IPS-11a (cell line): ENCODE results near the gene SGK2.

ENCODE experiments used
- H3K4me3 ChIP-seq: one replicate; pipeline ENCODE4 v1.5.1; 2013; ENCODE audit warnings: low read depth, low read length, control low read depth

Gene SGK2

GRCh38 chr20:43558412-43559146, at the start of gene SGK2:
Gene SGK2, plus strand, starts transcription at chr20:43559027. Its CDS starts 7,469 bp downstream, at chr20:43566496.
- no peak within 1 kb of the TSS for H3K4me3 ChIP-seq

DNA sequence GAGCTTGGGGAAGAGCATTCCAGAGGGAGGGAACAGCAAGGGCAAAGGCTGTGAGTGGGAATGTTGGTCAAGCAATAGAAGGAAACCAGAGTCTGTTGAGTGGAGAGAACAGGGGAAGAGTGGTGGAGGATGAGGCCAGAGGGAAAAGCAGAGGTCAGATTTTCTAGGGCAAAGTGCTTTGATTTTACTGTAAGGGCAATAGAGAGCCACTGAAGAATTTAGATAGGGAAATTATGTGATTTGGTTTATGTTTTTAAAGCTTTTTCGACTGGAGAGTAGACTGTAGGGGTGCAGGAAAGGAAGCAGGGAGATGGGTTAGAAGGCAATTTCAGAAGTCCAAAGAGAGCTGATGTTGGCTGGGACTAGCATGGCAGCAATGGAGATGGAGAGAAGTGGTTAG, 46.9 kb upstream of the SGK2 start:
- no peak overlapping the region for H3K4me3 ChIP-seq

GRCh38 chr20:43513372-43513930, 45.4 kb upstream of the SGK2 start:
- peak overlapping the region; percentile 52 for H3K4me3 ChIP-seq

DNA sequence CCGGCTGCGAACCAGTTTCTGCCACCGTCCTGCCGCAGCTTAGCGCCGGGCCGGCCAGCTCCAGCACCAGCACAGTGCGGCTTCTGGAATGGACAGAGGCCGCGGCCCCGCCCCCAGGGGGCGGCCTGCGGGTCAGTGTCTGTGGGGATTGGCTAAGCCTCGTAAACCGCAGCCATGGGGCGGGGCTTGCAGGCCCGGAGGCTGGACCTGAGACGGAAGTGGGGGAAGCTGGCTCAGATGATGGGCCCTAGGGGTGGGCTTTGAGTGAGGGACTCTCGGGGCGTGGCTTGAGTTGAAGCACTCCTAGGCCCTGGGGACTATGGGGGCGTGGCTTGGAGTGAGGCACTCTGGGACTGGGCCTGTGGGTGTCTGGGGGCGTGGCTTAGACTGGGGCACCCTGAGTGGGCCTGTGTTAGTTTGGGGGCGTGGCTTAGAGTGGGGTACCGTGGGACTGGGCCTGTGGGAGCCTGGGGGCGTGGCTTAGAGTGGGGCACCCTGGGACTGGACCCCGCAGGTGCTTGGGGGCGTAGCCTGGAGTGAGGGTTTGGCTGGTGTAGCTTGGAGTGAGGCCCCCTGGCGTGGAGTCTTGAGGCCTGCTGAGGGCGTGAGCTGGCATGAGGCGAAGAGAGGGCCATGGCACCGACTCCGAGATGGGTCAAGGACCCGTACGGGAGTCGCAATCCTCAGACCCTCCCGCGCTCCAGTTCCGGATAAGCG, 44.7 kb upstream of the SGK2 start:
- peak overlapping the region; percentile 61 for H3K4me3 ChIP-seq

GRCh38 chr20:43514648-43514999, 44.2 kb upstream of the SGK2 start:
- H3K4me3 ChIP-seq: peak overlapping the region; percentile 61

DNA sequence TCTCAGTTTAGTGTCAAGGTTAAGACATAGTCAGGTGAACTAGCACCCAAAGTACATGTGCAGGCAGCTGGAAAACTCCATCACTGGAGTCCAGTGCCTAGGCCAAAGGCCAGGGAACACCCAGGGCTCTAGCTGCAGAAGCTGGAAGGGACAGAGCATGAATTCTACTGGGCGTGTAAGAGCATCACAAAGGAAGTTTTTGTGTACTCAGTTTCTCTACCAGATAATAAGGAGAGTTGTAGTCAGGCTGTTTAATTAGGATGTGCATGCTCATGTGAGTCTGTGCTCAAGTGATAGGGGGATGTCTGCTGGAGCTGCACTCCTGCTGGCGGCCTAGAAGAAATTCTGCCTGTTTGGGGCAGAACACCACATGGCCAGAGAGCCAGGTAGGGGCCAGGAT, 43.2 kb upstream of the SGK2 start:
- H3K4me3 ChIP-seq: no peak overlapping the region

DNA sequence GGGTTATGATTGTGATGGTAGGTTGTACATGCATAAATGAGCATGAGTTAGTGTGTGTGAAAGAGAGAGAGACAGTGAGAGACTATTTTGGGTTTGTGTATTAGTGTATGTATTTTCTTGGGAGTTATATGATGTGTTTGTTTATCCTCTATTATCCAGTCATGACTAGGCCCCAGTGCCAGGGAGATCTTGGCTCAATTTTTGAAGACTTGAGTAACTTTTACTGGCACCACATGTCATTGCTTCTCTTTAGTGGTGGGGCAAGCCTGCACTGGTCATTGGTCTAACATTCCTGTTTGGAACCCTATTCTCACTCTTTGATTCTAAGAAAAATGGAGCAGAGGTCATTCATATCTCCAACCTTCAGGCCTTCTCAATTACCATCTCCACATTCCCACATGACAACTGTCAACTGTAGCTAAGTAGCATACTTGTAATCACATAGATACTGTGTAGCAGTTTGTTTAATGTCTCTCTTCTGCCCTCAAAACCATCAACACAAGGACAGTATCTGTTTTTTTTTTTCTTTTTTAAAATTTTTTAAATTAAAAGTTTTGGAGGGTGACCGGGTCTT, 42.5 kb upstream of the SGK2 start:
- H3K4me3 ChIP-seq: no peak overlapping the region

- H3K4me3 ChIP-seq: no peak overlapping the region
Measured at GRCh38 chr20:43520074-43520630, 38.7 kb upstream of the SGK2 start.

DNA sequence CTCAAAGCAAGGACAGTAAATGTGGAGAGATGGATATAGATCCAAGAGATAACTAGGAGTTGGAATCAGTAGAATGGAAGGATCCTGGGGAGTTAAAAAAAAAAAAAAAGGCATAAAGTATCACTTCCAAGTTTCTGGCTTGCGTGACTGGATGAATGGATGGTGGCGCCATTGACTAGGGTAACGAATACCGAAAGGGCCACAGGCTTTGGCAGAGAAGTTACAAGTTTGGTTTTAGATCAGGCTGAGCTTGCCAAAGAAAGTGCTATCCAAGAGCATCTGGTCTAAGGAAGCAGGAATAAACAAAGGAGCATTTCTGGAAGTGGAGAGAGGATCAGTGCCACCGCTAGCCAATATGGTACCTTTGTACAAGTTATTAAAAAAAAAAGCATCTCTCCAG, 33.8 kb upstream of the SGK2 start:
- H3K4me3 ChIP-seq: no peak overlapping the region

GRCh38 chr20:43528258-43528875, 30.5 kb upstream of the SGK2 start:
- H3K4me3 ChIP-seq: no peak overlapping the region

- no peak overlapping the region for H3K4me3 ChIP-seq
Measured at GRCh38 chr20:43529051-43529450, 29.8 kb upstream of the SGK2 start.

DNA sequence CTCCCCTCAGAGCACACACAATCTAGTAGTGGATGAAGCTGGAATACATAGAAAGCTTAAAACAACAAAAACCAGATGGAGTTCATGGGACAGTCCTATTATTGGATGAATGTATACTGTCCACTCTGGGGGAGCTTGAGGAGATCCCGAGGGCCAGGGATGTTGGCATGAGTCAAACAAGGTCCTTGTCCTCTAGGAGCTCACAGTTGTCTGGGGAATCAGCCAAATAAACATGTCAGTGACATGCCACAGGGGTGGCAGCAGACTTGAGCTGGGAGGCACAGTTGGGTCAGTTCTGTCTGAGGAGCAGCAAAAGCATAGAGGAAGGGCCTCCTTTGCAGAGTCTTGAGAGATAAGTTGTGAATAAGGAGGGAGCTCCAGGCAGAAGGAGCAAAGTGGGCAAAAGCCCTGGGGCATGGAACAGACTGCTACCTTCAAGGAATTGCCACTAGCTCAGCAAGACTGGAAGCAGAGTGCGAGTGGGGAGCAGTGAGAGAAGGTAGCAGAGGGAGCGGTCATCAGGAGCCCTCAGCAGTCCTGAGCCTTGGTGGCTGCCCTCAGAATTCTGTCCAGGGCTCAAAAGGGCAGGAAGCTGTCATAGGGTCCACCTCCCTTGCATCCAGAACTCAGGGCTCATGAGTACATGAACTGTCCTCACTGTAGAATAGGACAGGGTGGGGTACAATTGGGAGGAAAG, 29.2 kb upstream of the SGK2 start:
- no peak overlapping the region for H3K4me3 ChIP-seq

DNA sequence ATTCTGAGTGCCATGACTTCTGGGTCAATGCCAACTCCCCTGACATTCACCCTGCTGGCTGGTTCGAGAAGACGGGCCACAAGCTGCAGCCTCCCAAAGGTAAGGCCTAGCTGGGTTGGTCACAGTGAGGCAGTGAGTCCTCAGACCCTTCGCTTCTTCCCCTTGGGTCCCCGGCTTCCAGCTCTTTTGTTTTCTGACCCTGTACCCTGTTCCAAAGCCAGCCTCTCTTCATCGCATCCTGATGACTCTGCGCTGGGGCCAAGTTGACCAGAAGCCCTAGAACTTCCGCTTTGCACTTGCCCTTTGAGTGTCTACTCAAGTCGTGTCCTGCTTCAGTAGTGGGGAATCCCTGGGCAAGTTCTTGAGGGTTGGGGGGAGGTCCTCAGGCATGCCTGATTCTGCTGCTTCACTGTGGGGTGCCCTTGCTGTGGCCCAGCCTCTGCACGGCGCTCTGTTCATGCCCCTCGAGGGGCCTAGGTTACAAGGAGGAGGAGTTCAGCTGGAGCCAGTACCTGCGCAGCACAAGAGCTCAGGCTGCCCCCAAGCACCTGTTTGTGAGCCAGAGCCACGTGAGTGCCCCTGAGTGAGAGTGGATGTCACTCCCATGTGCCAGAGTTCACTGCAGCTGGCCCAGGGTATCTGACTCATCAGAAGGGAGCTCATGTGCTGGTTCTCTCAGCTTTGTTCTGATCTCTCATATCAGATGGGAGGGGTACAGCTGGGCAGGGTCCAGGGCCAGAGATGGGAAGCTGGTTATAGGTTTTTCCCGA, 28.3 kb upstream of the SGK2 start:
- H3K4me3 ChIP-seq: no peak overlapping the region

- no peak overlapping the region for H3K4me3 ChIP-seq
Measured at GRCh38 chr20:43531091-43531443, 27.8 kb upstream of the SGK2 start.

DNA sequence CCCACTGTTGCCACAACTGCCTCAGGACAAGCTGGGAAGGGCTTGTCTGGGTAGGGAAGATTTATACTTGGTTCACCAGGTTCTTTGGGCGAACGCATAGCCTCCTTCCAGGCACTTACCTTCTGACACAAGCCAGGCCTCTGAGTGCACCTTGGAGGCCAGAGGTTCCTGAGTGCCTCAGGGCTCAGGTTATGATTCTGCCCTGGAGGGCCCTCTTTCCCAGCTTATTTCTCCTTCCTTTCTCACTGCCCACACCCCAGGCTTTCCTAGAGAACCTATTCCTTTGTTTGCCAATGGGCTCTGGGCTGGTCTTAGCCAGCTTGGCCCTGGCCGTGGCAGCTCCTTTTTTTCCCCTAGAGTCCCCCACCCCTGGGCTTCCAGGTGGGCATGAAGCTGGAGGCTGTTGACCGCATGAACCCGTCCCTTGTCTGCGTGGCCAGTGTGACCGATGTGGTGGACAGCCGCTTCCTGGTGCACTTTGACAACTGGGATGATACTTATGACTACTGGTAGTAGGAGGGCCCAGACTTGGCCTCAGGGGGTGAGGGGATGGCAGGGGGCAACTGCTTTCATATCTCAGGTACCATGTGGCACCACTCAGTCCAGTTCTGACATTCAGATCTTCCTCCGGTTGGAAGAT, 26.3 kb upstream of the SGK2 start:
- H3K4me3 ChIP-seq: no peak overlapping the region

DNA sequence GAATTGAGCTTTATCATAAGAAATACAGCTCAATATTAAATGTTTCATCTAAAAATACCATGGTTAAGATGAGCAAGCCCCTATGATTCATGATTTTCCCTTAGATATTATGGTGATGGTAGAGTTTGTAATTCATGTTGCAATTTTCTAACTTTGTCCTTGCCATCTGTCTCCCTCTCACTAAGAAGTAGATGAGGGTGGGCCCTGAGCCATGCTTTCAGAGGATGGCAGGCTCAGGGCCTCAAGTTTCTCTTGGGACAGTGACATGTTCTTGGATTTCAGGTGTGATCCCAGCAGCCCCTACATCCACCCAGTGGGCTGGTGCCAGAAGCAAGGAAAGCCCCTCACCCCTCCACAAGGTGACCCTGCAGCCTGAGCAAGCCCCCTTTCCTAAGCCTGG, 25.8 kb upstream of the SGK2 start:
- no peak overlapping the region for H3K4me3 ChIP-seq

DNA sequence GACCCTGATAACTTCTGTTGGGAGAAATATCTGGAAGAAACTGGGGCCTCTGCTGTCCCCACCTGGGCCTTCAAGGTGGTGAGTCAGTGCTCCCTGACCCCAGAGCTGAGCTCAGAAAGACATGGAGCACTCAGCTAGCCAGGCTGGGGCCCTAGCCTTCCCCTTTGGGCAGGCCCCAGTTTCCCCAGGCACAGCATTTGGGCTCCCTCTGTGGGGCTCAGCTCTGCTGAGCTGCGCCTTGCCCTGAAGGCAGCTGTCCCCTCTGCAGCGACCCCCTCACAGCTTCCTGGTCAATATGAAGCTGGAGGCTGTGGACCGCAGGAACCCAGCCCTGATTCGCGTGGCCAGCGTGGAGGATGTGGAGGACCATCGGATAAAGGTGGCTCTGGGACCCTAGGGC, 24.8 kb upstream of the SGK2 start:
- no peak overlapping the region for H3K4me3 ChIP-seq

DNA sequence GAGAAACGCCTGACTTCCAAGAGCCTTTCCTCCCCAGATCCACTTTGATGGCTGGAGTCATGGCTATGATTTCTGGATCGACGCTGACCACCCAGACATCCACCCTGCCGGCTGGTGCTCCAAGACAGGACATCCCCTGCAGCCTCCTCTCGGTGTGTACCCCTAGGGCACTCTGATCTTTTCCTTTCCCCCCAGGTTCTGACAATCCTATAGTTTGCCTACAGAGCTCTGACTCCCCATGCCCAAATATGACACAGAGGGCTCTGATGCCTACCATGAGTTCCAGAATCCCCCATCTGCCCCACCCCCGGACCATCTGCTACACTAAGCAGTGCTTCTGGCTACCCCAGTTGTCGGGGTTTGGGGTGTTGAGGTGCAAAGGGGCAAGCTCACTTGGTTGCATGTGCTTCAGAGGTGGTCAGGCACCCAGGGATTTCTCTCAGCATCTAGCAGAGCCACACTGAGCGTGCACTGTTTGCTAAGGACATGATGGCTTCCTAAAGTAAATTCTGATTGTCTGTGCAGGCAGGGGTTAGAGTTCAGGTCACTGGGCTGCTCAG, 24.0 kb upstream of the SGK2 start:
- H3K4me3 ChIP-seq: no peak overlapping the region

DNA sequence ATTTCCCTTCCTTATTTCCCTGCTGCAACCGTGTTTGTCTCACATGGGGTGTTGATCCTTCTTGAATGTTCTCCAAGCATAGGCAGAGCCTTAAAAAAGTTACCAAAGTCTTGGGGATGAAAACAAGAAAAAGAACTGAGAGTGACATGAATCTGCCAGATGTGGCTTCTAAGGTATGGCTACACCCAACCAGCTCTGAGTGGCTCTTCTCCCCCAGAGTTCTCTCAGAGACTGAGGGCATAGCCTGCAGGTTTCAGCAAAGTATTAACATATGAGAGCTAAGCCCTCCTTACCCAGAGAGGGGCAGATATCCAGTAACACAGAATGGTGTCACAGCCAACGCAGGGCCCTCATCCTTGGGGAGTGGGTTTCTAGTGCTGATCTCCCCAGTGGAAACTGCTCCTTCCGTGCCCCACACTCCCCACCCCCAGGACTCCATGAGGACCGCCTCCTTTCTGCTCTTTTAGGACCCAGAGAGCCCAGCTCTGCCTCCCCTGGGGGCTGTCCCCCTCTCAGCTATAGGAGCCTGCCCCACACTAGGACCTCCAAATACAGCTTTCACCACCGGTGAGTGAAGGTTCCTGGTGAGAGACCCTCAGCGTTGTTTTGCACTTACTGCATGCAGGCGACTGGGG, 23.3 kb upstream of the SGK2 start:
- no peak overlapping the region for H3K4me3 ChIP-seq
